ENCODE measurements around the gene RBM6.
"Not testable (repeated sequence)": the region's sequence is repeated elsewhere in the genome, so short reads cannot be mapped to it uniquely, and the experiment has no call there.

Gene RBM6

GRCh38 chr3:49917806-49918590 is 22.0 kb upstream of the RBM6 start:
- not testable (repeated sequence) for DNase-seq

GRCh38 chr3:49924683-49925082 is 15.3 kb upstream of the RBM6 start:
- no peak for DNase-seq

- no peak for DNase-seq
Measured at GRCh38 chr3:49925485-49925884, 14.5 kb upstream of the RBM6 start.

- DNase-seq = no peak
Measured at GRCh38 chr3:49926117-49926728, 13.7 kb upstream of the RBM6 start.

- DNase-seq = no peak
Measured at GRCh38 chr3:49927798-49928197, 12.2 kb upstream of the RBM6 start.

GRCh38 chr3:49928481-49929017 is 11.4 kb upstream of the RBM6 start:
- no peak for DNase-seq

- DNase-seq = peak; percentile 72
Measured at GRCh38 chr3:49929291-49930167, 10.4 kb upstream of the RBM6 start, which contains the start of gene MON1A. Gene MON1A (minus strand): TSS chr3:49929811. CDS start chr3:49913346, 16,465 bp downstream.

GRCh38 chr3:49930168-49930690 is 9.7 kb upstream of the RBM6 start:
- DNase-seq = no peak

GRCh38 chr3:49930922-49931321 is 9.0 kb upstream of the RBM6 start:
- DNase-seq = no peak

GRCh38 chr3:49932281-49932680 is 7.7 kb upstream of the RBM6 start:
- not testable (repeated sequence) for DNase-seq

GRCh38 chr3:49937090-49937489 is 2.9 kb upstream of the RBM6 start:
- DNase-seq = no peak

GRCh38 chr3:49940667-49941249 is 808 bp downstream of the RBM6 start:
- no peak for DNase-seq

- DNase-seq = no peak
Measured at GRCh38 chr3:49942651-49943050, 2.7 kb downstream of the RBM6 start.

- DNase-seq = no peak
Measured at GRCh38 chr3:49952924-49953323, 13.0 kb downstream of the RBM6 start.

GRCh38 chr3:49955636-49956035 is 15.7 kb downstream of the RBM6 start:
- DNase-seq = no peak

- DNase-seq = no peak
Measured at GRCh38 chr3:49966233-49966942, 26.4 kb downstream of the RBM6 start.

GRCh38 chr3:49967291-49967690 is 27.3 kb downstream of the RBM6 start:
- DNase-seq = no peak

- DNase-seq = no peak
Measured at GRCh38 chr3:49968346-49968745, 28.4 kb downstream of the RBM6 start.

- DNase-seq = no peak
Measured at GRCh38 chr3:49972656-49973055, 32.7 kb downstream of the RBM6 start.

- DNase-seq = no peak
Measured at GRCh38 chr3:49976942-49977341, 37.0 kb downstream of the RBM6 start.

GRCh38 chr3:49984394-49984793 is 44.4 kb downstream of the RBM6 start:
- DNase-seq = no peak

GRCh38 chr3:49992326-49992725 is 52.4 kb downstream of the RBM6 start:
- no peak for DNase-seq

Data from NCI-H2029 (cell line).